Left ventricle myocardium inferior (tissue), 1 donor: ENCODE data around the gene NGB. TPM values are rescaled to one million over a fixed set of nuclear protein-coding genes. Genes with fewer than 3 reads are reported as not detected.

Experiments
- DNase-seq: peaks from one replicate; pipeline ENCODE4 v3.0.0-alpha.2; 2020
- H3K27ac ChIP-seq: fragments of 200-600 bp; replicated peaks from 2 replicates; pipeline ENCODE4 v1.8.0; 2021
- H3K27me3 ChIP-seq: fragments of 200-600 bp; 2 replicates; pipeline ENCODE4 v1.8.0; 2021; ENCODE audit warnings: low read depth
- H3K36me3 ChIP-seq: fragments of 200-600 bp; 2 replicates; pipeline ENCODE4 v1.8.0; 2021
- H3K4me1 ChIP-seq: fragments of 200-600 bp; 2 replicates; pipeline ENCODE4 v1.8.0; 2021
- H3K4me3 ChIP-seq: fragments of 200-600 bp; 2 replicates; pipeline ENCODE4 v1.8.0; 2021; ENCODE audit warnings: mild to moderate bottlenecking, moderate library complexity
- H3K9me3 ChIP-seq: fragments of 200-600 bp; replicated peaks from 2 replicates; pipeline ENCODE4 v1.8.0; 2021
- CTCF ChIP-seq: fragments of 200-600 bp; IDR thresholded peaks from 2 replicates; pipeline ENCODE4 v1.8.0; 2021; ENCODE audit warnings: antibody characterized with exemption, mild to moderate bottlenecking, borderline replicate concordance
- intact Hi-C: fragments of 100-400 bp; cut with micrococcal nuclease; formaldehyde crosslinking; loops from one replicate; pipeline ENCODE4 v1.11.0; 2022
- total RNA-seq: library from RNA; stranded (reverse); fragmentation: NEBNext Ultra II Directional; extraction: Animal tissue kit (Norgen Biotek cat#: 25700); gene quantifications from one replicate; pipeline ENCODE4 v1.2.1, GENCODE V29; 2021
- donor health status: DM: no; HTN: yes; CAD: no; lungs with severe emphysema.

The NGB gene
- total RNA-seq, 1 donor from 2014 or later, result not detected

GRCh38 chr14:77305696-77306095 is 34.7 kb upstream of the NGB start:
- intact Hi-C loops, result no loop called here
- Histone ChIP-seq H3K27ac (no peak overlapping the region), H3K4me1 (peaks cover 8% of the 10 kb centered on the region)

GRCh38 chr14:77303417-77304156 is 32.6 kb upstream of the NGB start:
- intact Hi-C loops, result no loop called here
- Histone ChIP-seq H3K4me3 (no peak overlapping the region), H3K4me1 (peaks cover 12% of the 10 kb centered on the region), H3K36me3 (peaks cover 57% of the 10 kb centered on the region), H3K9me3 (no peaks in the 10 kb centered on the region), H3K27ac (no peak overlapping the region), H3K27me3 (no peaks in the 10 kb centered on the region)
- no peak for DNase-seq
- no peak for TF ChIP-seq CTCF

More at GRCh38 chr14:77305696-77306095, 34.7 kb upstream of the NGB start:
- H3K4me3 ChIP-seq, result no peak overlapping the region
- no peaks in the 10 kb centered on the region for H3K9me3 ChIP-seq
- DNase-seq, result no peak
- peaks cover 44% of the 10 kb centered on the region for H3K36me3 ChIP-seq
- TF ChIP-seq CTCF, result no peak
- no peaks in the 10 kb centered on the region for H3K27me3 ChIP-seq

- DNase-seq, result no peak
- Histone ChIP-seq H3K36me3 (peaks cover 63% of the 10 kb centered on the region), H3K9me3 (no peaks in the 10 kb centered on the region), H3K4me1 (peaks cover 12% of the 10 kb centered on the region), H3K4me3 (no peak overlapping the region), H3K27ac (no peak overlapping the region), H3K27me3 (no peaks in the 10 kb centered on the region)
- intact Hi-C loops, result no loop called here
- TF ChIP-seq CTCF, result no peak
These were observed 31.9 kb upstream of the NGB start for GRCh38 chr14:77302926-77303325.

GRCh38 chr14:77301103-77301502 is 30.1 kb upstream of the NGB start:
- intact Hi-C loops, result no loop called here
- peaks cover 75% of the 10 kb centered on the region for H3K36me3 ChIP-seq

GRCh38 chr14:77299771-77300170 is 28.8 kb upstream of the NGB start:
- Histone ChIP-seq H3K27ac (no peak overlapping the region), H3K27me3 (no peaks in the 10 kb centered on the region), H3K4me3 (no peak overlapping the region), H3K4me1 (peaks cover 12% of the 10 kb centered on the region), H3K9me3 (no peaks in the 10 kb centered on the region), H3K36me3 (peaks cover 65% of the 10 kb centered on the region)
- intact Hi-C loops, result no loop called here
- no peak for TF ChIP-seq CTCF
- no peak for DNase-seq

More at GRCh38 chr14:77301103-77301502, 30.1 kb upstream of the NGB start:
- no peak overlapping the region for H3K4me3 ChIP-seq
- no peaks in the 10 kb centered on the region for H3K27me3 ChIP-seq
- H3K4me1 ChIP-seq, result peaks cover 12% of the 10 kb centered on the region
- DNase-seq, result peak; percentile 68
- no peaks in the 10 kb centered on the region for H3K9me3 ChIP-seq
- no peak overlapping the region for H3K27ac ChIP-seq
- peak; percentile 72 for TF ChIP-seq CTCF
